ENCODE measurements around the gene CACNG7. TPM values are rescaled to one million over a fixed set of nuclear protein-coding genes. Genes with fewer than 3 reads are reported as not detected.

Gene CACNG7
- total and polyA plus RNA-seq, 2 donors (not counting 3 experiments of a cell fraction or from before 2014, with no cell fraction given), result 0.92 to 1.3 TPM

DNA sequence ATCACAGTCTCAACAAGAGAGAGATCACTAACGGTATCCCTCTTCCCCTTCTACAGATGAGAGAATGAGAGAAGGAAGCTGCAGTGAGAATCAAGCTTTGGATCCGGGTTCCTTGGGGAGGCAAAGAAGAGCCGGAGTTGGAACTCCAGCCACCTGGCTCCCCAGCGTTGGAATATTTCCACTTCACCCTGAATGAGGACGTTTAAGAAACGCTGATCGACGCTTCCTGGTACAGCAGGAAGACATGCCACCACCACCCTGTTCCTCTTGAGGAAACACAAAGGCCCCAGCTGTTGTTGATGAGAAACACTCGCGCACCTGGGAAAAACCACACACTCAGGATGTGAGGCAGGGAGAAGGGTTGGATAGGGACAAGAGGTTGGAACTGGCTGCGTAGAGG is 42.4 kb downstream of the CACNG7 start:
- BruUV-seq (replicated peaks), result no TSS peak
- H3K4me1 ChIP-seq (ENCODE audit: control insufficient read depth, extremely low read depth, insufficient read depth, low read length), result no peaks in the 10 kb centered on the region
- dilution Hi-C loops (cut with MboI; ENCODE audit: extremely low pct_ligation_motif_present, low sequenced_read_pairs) (no loop called here), intact Hi-C loops (cut with micrococcal nuclease) (no loop called here)
- CTCF ChIA-PET, result no interaction called here
- H3K79me2 ChIP-seq (ENCODE audit: control insufficient read depth, insufficient read depth, low read length), result no peaks in the 10 kb centered on the region
- H3K27me3 ChIP-seq (ENCODE audit: control insufficient read depth in 2 of 2, insufficient read depth in 2 of 2, low read length in 2 of 2), result peaks cover under 1 to 2% of the 10 kb centered on the region in 2 experiments
- DNase-seq (ENCODE audit: low read depth, low spot score) (no peak), FAIRE-seq (no peak)
- TF ChIP-seq, protein P1, sequence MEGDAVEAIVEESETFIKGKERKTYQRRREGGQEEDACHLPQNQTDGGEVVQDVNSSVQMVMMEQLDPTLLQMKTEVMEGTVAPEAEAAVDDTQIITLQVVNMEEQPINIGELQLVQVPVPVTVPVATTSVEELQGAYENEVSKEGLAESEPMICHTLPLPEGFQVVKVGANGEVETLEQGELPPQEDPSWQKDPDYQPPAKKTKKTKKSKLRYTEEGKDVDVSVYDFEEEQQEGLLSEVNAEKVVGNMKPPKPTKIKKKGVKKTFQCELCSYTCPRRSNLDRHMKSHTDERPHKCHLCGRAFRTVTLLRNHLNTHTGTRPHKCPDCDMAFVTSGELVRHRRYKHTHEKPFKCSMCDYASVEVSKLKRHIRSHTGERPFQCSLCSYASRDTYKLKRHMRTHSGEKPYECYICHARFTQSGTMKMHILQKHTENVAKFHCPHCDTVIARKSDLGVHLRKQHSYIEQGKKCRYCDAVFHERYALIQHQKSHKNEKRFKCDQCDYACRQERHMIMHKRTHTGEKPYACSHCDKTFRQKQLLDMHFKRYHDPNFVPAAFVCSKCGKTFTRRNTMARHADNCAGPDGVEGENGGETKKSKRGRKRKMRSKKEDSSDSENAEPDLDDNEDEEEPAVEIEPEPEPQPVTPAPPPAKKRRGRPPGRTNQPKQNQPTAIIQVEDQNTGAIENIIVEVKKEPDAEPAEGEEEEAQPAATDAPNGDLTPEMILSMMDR (IDR thresholded peaks at IDR 0.05; ENCODE audit: extremely low read depth in 1 of 2, insufficient read depth in 1 of 2, low read depth in 1 of 2, low read length in 2 of 2), result no peak
- TF ChIP-seq POLR2AphosphoS5 (IDR thresholded peaks at IDR 0.05; ENCODE audit: insufficient read depth, low read depth, low read length) (no peak), GATA2 (IDR thresholded peaks at IDR 0.05; ENCODE audit: insufficient read depth, insufficient read length, low read depth, low read length) (no peak), POLR2A (IDR thresholded peaks at IDR 0.05; ENCODE audit: low read depth, low read length) (no peak), MYC (IDR thresholded peaks at IDR 0.05; ENCODE audit: low read depth, low read length) (no peak), JUN (IDR thresholded peaks at IDR 0.05; ENCODE audit: borderline replicate concordance, insufficient read depth, insufficient read length, low read depth) (no peak), FOS (IDR thresholded peaks at IDR 0.05; ENCODE audit: borderline replicate concordance, insufficient read depth, low read length) (no peak)
- no peaks in the 10 kb centered on the region for H3K9me1 ChIP-seq (replicated peaks; ENCODE audit: control insufficient read depth, extremely low read depth, insufficient read depth, low read length)
- H3K4me2 ChIP-seq (ENCODE audit: insufficient read depth, low read length), result no peak overlapping the region
- POLR2A ChIA-PET, result no interaction called here
- H4K20me1 ChIP-seq (replicated peaks; ENCODE audit: control insufficient read depth, extremely low read depth, insufficient read depth, low read length), result no peaks in the 10 kb centered on the region
- no peak overlapping the region for H2AFZ ChIP-seq (ENCODE audit: low read depth, low read length)
- no peak overlapping the region for H3K27ac ChIP-seq (ENCODE audit: insufficient read depth, low read depth, low read length)
- H3K36me3 ChIP-seq (ENCODE audit: control insufficient read depth in 2 of 2, extremely low read depth in 1 of 2, insufficient read depth in 2 of 2, low read length in 2 of 2), result no peaks in the 10 kb centered on the region
- no peaks in the 10 kb centered on the region for H3K9me3 ChIP-seq (replicated peaks; ENCODE audit: control insufficient read depth, insufficient read depth, low read length)
- no peak overlapping the region for H3K4me3 ChIP-seq (replicated peaks in 1 of 3; ENCODE audit: insufficient read depth in 1 of 3, low read depth in 1 of 3, low read length in 3 of 3)
- no peak overlapping the region for H3K9ac ChIP-seq (replicated peaks; ENCODE audit: extremely low read depth, insufficient read depth, low read length)

DNA sequence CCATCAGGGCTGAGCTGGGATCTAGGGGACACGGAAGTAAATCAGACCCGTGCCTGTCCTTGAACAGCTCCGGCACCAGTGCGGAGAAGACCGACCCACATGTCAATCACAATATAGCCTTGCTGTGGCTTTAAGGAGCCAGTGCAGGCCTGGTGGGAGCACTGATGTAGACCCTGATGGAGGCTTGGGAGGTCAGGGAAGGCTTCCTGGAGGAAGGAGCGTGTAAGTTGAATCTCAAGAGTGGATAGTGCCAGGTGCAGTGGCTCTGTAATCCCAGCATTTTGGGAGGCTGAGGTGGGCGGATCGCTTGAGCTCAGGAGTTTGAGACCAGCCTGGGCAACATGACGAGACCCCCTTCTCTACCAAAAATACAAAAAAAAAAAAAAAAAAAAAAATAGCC is 42.9 kb downstream of the CACNG7 start:
- no peak for DNase-seq (ENCODE audit: low read depth, low spot score)
- Histone ChIP-seq H3K4me3 (replicated peaks in 1 of 3; ENCODE audit: insufficient read depth in 1 of 3, low read depth in 1 of 3, low read length in 3 of 3) (no peak overlapping the region), H2AFZ (ENCODE audit: low read depth, low read length) (no peak overlapping the region), H3K27me3 (ENCODE audit: control insufficient read depth in 2 of 2, insufficient read depth in 2 of 2, low read length in 2 of 2) (peaks cover 3 to 4% of the 10 kb centered on the region in 2 experiments), H4K20me1 (replicated peaks; ENCODE audit: control insufficient read depth, extremely low read depth, insufficient read depth, low read length) (no peaks in the 10 kb centered on the region), H3K27ac (ENCODE audit: insufficient read depth, low read depth, low read length) (no peak overlapping the region), H3K9me1 (replicated peaks; ENCODE audit: control insufficient read depth, extremely low read depth, insufficient read depth, low read length) (no peaks in the 10 kb centered on the region), H3K9ac (replicated peaks; ENCODE audit: extremely low read depth, insufficient read depth, low read length) (no peak overlapping the region), H3K79me2 (ENCODE audit: control insufficient read depth, insufficient read depth, low read length) (no peaks in the 10 kb centered on the region), H3K9me3 (replicated peaks; ENCODE audit: control insufficient read depth, insufficient read depth, low read length) (no peaks in the 10 kb centered on the region), H3K4me1 (ENCODE audit: control insufficient read depth, extremely low read depth, insufficient read depth, low read length) (no peaks in the 10 kb centered on the region), H3K4me2 (ENCODE audit: insufficient read depth, low read length) (no peak overlapping the region), H3K36me3 (ENCODE audit: control insufficient read depth in 2 of 2, extremely low read depth in 1 of 2, insufficient read depth in 2 of 2, low read length in 2 of 2) (no peaks in the 10 kb centered on the region)
- CTCF ChIA-PET, result no interaction called here
- FAIRE-seq, result no peak
- no TSS peak for BruUV-seq (replicated peaks)
- POLR2A ChIA-PET, result no interaction called here
- TF ChIP-seq EZH2 (IDR thresholded peaks at IDR 0.05; ENCODE audit: borderline replicate concordance, low read depth, low read length, severe bottlenecking) (no peak), FOS (IDR thresholded peaks at IDR 0.05; ENCODE audit: borderline replicate concordance, insufficient read depth, low read length) (no peak), POLR2A (IDR thresholded peaks at IDR 0.05; ENCODE audit: low read depth, low read length) (no peak), JUN (IDR thresholded peaks at IDR 0.05; ENCODE audit: borderline replicate concordance, insufficient read depth, insufficient read length, low read depth) (no peak)
- TF ChIP-seq, protein P2, sequence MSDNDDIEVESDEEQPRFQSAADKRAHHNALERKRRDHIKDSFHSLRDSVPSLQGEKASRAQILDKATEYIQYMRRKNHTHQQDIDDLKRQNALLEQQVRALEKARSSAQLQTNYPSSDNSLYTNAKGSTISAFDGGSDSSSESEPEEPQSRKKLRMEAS (IDR thresholded peaks at IDR 0.05; ENCODE audit: insufficient read depth, insufficient read length), result no peak
- intact Hi-C loops (cut with micrococcal nuclease) (no loop called here), dilution Hi-C loops (cut with MboI; ENCODE audit: extremely low pct_ligation_motif_present, low sequenced_read_pairs) (no loop called here)

Data from endothelial cell of umbilical vein (primary cell).